ENCODE data around the gene GNPNAT1. TPM values are rescaled to one million over a fixed set of nuclear protein-coding genes. Genes with fewer than 3 reads are reported as not detected.
A peak's percentile ranks its signal among the peaks of the same experiment; 100 is the strongest.

The GNPNAT1 gene
- total RNA-seq, 2 donors from 2014 or later: 5.9 to 9.3 TPM

GRCh38 chr14:52797653-52798052, 6.2 kb upstream of the GNPNAT1 start:
- Histone ChIP-seq H3K36me3 (no peaks in the 10 kb centered on the region), H3K9me3 (no peaks in the 10 kb centered on the region), H3K4me1 (peaks cover 0 to 4% of the 10 kb centered on the region in 2 donors), H3K27ac (no peak overlapping the region), H3K4me3 (no peak overlapping the region), H3K27me3 (no peaks in the 10 kb centered on the region)
- no peak for DNase-seq (ENCODE audit: low spot score)
- TF ChIP-seq, protein P1, sequence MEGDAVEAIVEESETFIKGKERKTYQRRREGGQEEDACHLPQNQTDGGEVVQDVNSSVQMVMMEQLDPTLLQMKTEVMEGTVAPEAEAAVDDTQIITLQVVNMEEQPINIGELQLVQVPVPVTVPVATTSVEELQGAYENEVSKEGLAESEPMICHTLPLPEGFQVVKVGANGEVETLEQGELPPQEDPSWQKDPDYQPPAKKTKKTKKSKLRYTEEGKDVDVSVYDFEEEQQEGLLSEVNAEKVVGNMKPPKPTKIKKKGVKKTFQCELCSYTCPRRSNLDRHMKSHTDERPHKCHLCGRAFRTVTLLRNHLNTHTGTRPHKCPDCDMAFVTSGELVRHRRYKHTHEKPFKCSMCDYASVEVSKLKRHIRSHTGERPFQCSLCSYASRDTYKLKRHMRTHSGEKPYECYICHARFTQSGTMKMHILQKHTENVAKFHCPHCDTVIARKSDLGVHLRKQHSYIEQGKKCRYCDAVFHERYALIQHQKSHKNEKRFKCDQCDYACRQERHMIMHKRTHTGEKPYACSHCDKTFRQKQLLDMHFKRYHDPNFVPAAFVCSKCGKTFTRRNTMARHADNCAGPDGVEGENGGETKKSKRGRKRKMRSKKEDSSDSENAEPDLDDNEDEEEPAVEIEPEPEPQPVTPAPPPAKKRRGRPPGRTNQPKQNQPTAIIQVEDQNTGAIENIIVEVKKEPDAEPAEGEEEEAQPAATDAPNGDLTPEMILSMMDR (IDR thresholded peaks at IDR 0.05): no peak

DNA sequence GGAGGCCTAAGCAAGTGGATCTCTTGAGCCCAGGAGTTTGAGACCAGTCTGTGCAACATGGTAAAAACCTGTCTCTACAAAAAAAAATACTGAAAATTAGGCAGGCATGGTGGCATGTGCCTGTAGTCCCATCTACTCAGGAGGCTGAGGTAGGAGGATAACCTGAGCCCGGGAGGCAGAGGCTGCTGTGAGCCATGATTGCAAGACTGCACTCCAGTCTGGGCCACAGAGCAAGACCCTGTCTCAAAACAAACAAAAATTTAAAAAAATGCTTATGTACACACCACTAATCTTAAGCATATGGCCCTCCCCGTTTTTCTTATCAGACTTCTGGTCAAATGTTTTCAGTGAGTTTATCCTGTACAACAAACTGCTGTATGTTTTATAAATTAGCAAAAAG, 1.7 kb upstream of the GNPNAT1 start:
- Histone ChIP-seq H3K9me3 (no peaks in the 10 kb centered on the region), H3K4me1 (peaks cover 0 to 13% of the 10 kb centered on the region in 2 donors), H3K27me3 (no peaks in the 10 kb centered on the region), H3K27ac (no peak overlapping the region), H3K36me3 (no peaks in the 10 kb centered on the region), H3K4me3 (no peak overlapping the region)
- DNase-seq (ENCODE audit: low spot score): no peak
- TF ChIP-seq, protein P1 (IDR thresholded peaks at IDR 0.05): no peak

DNA sequence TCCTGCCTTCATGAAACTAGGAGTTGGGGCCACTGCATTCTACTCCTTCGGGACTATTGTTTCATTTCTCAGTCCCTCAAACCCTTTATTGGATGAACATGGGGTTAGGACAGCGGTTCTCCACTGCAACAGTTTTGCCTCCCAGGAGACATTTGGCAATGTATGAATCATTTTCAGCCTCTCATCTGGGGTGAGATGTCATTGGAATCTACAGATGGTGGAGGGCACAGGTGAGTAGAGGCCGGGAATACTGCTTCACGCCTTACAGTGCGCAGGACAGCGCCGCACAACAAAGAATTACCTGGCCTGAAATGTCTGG, 649 bp upstream of the GNPNAT1 start:
- Histone ChIP-seq H3K36me3 (no peaks in the 10 kb centered on the region), H3K4me3 (peak overlapping the region; percentile 67 to 79), H3K27ac (peak overlapping the region; percentile 89 to 90), H3K9me3 (no peaks in the 10 kb centered on the region), H3K27me3 (no peaks in the 10 kb centered on the region), H3K4me1 (peaks cover 0 to 13% of the 10 kb centered on the region in 2 donors)
- DNase-seq (ENCODE audit: low spot score): no peak
- TF ChIP-seq, protein P1 (IDR thresholded peaks at IDR 0.05): no peak

GRCh38 chr14:52790756-52791222, 618 bp downstream of the GNPNAT1 start:
- TF ChIP-seq, protein P1 (IDR thresholded peaks at IDR 0.05): no peak
- peak overlapping the region; percentile 67 to 79 for H3K4me3 ChIP-seq
- DNase-seq (ENCODE audit: low spot score): no peak
- H3K36me3 ChIP-seq: no peaks in the 10 kb centered on the region
- H3K4me1 ChIP-seq: peaks cover 0 to 13% of the 10 kb centered on the region in 2 donors
- no peaks in the 10 kb centered on the region for H3K9me3 ChIP-seq
- peak overlapping the region; percentile 89 to 90 for H3K27ac ChIP-seq
- no peaks in the 10 kb centered on the region for H3K27me3 ChIP-seq

DNA sequence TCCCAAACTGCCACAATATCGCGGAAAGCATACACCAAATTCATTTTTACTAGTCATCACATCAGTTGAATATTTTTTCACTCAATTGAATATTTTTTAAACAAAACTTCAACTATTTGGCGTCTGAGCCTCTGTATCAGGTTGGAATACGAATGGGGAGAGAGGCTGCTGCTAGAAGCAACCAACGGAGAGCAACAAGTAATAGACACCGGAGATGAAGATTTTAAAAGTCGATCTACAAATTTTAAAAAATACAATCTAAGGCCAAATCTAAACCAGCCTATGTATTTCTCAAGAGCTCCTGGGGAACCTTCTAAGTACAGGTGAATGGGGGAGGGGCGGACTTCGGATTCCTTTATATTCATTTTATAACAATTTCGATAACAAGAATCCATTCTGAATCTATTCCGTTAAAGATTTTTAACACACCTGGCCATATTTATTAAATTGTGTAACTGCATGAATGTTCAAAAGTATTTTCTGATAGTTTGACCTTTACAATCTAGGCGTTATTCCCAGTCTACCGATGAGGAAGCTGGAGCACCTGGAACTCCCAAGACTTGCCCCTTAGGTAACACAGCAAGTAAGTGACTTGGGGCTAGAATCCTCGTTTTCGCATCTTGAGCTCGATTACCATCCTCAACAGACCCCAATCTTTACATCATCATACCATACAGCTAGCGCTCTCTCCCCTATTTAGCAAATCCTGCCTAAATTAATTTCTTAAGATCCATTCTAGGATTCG, 1.2 kb downstream of the GNPNAT1 start:
- H3K9me3 ChIP-seq: no peaks in the 10 kb centered on the region
- no peak for DNase-seq (ENCODE audit: low spot score)
- H3K4me1 ChIP-seq: peaks cover 0 to 13% of the 10 kb centered on the region in 2 donors
- TF ChIP-seq, protein P1 (IDR thresholded peaks at IDR 0.05): no peak
- H3K36me3 ChIP-seq: no peaks in the 10 kb centered on the region
- peak overlapping the region in 1 of 2 donors; percentile 90 for H3K27ac ChIP-seq
- H3K27me3 ChIP-seq: no peaks in the 10 kb centered on the region
- peak overlapping the region; percentile 67 to 79 for H3K4me3 ChIP-seq

GRCh38 chr14:52789118-52789517, 2.3 kb downstream of the GNPNAT1 start:
- Histone ChIP-seq H3K27ac (no peak overlapping the region), H3K36me3 (no peaks in the 10 kb centered on the region), H3K9me3 (no peaks in the 10 kb centered on the region), H3K27me3 (no peaks in the 10 kb centered on the region), H3K4me1 (peaks cover 0 to 13% of the 10 kb centered on the region in 2 donors), H3K4me3 (no peak overlapping the region)
- TF ChIP-seq, protein P1 (IDR thresholded peaks at IDR 0.05): no peak
- DNase-seq (ENCODE audit: low spot score): no peak

Data from right atrium auricular region (tissue), 2 donors.